Right lobe of liver (tissue), 4 donors: ENCODE measurements around the gene TOR4A.

Experiments
- CTCF ChIP-seq, 4 donors: fragments of 200-600 bp in 3 of 4; fragments of 450-650 bp in 1 of 4; IDR thresholded peaks; one replicate each; pipeline versions ENCODE4 v1.5.1 to v1.8.0; 2016 to 2022; ENCODE audit warnings: antibody characterized with exemption in 4 of 4, mild to moderate bottlenecking in 2 of 4
- POLR2A ChIP-seq: fragments of 450-650 bp; IDR thresholded peaks from one replicate; pipeline ENCODE4 v1.6.1; 2017; ENCODE audit warnings: antibody characterized with exemption, mild to moderate bottlenecking
- donor health status: DM: no; HTN: no; CAD: no.
- donor health status: DM: no; HTN: no; CAD: no.
- donor health status: DM: no; HTN: yes; CAD: no.

DNA sequence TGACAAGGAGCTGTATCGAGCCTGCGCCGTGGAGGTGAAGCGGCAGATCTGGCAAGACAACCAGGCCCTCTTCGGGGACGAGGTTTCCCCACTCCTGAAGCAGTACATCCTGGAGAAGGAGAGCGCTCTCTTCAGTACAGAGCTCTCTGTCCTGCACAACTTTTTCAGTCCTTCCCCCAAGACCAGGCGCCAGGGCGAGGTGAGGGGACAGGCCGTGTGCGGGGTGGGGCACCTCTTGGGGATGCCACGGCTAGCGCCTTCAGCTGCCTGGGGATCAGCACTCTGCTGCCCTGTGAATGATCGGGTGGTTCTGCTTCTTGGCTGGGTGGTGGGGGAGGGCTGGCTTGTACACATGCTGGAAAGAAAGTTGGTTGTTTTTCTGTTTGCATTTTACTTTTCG lies 20.7 kb upstream of the TOR4A start:
- TF ChIP-seq CTCF (IDR thresholded peaks at IDR 0.05) (no peak), POLR2A (no peak)
